ENCODE results near the gene GPRC5C.

DNA sequence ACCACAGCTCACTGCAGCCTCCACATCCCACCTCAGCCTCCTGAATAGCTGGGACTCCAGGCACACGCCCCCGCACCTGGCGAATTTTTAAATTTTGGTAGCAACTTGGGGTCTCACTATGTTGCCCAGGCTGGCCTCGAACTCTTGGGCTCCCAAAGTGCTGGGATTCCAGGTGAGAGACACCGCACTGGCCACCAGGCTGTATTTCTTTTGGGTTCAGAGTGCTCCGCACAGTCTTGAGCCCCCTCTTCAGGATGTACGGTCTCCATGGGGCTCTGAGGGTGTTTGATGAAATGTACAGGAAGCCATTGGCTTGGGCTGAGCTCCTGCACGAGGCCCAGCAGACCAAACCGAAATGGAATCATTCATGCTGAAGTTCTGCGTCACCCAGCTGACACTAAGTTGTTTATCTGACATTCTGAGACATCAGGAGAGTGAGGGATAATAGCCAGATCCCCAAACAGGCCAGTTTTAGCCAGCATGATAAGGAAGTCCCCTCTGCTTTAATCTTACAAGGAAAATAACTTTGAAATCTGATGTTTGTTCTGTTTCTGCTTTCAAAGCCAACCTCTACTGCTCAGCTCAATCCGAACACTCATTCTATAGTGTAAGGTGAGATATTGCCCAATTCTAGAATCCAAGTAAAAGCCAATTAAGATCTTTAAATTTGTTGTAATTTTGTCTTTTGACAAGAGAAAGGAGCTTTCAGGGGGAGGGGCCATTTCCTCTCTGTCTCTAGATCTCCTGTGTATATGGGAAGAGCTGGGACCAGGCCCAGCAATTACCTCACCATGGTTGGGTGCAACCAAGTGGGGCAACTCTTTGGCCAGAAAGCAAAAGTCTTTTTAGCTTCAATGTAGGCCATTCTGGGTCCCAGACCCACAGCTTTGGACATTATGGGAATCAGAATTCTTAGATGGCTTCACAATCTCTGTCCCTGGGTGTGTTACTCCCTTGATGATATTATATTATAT lies 40.9 kb upstream of the GPRC5C start:
- TF ChIP-seq CTCF (IDR thresholded peaks at IDR 0.05) (no peak), POLR2A (IDR thresholded peaks at IDR 0.05) (no peak), POLR2AphosphoS5 (IDR thresholded peaks at IDR 0.05) (no peak)

All from transverse colon (tissue), 4 donors.